Astrocyte (in vitro differentiated cells and primary cell): ENCODE data around the gene WDR86. TPM values are rescaled to one million over a fixed set of nuclear protein-coding genes. Genes with fewer than 3 reads are reported as not detected.

Experiments used
- DNase-seq: peaks from one replicate; pipeline ENCODE4 v3.0.0-alpha.2; 2010; ENCODE audit warnings: low read depth
- FAIRE-seq: peaks from 2 replicates; lab custom pipeline; 2011; peaks lifted over from hg19 to GRCh38; lab: Jason Lieb, UNC
- H2AFZ ChIP-seq: 2 replicates; pipeline ENCODE4 v1.6.0; 2012; ENCODE audit warnings: low read depth, low read length, inconsistent platforms
- H3K27ac ChIP-seq: 2 replicates; pipeline ENCODE4 v1.5.1; 2011; ENCODE audit warnings: low read depth, low read length, inconsistent platforms
- H3K27me3 ChIP-seq: 2 replicates; pipeline ENCODE4 v1.6.0; 2011; ENCODE audit warnings: low read length, inconsistent platforms; ENCODE audit not compliant: insufficient read depth
- H3K36me3 ChIP-seq: 2 replicates; pipeline ENCODE4 v1.5.1; 2011; ENCODE audit warnings: low read length, inconsistent platforms; ENCODE audit not compliant: insufficient read depth
- H3K4me1 ChIP-seq: 2 replicates; pipeline ENCODE4 v1.5.1; 2011; ENCODE audit warnings: low read length, inconsistent platforms; ENCODE audit not compliant: insufficient read depth
- H3K4me2 ChIP-seq: 2 replicates; pipeline ENCODE4 v1.6.0; 2012; ENCODE audit warnings: low read length, inconsistent platforms
- H3K4me3 ChIP-seq: 2 replicates; pipeline ENCODE4 v1.5.1; 2011; ENCODE audit warnings: low read depth, mild to moderate bottlenecking, low read length, inconsistent platforms; ENCODE audit not compliant: insufficient read depth
- H3K79me2 ChIP-seq: 2 replicates; pipeline ENCODE4 v1.6.0; 2012; ENCODE audit warnings: mild to moderate bottlenecking, low read length, inconsistent platforms; ENCODE audit not compliant: insufficient read depth
- H3K9ac ChIP-seq: 2 replicates; pipeline ENCODE4 v1.6.0; 2012; ENCODE audit warnings: mild to moderate bottlenecking, low read length, inconsistent platforms
- H3K9me3 ChIP-seq: 2 replicates; pipeline ENCODE4 v1.5.1; 2012; ENCODE audit warnings: low read depth, mild to moderate bottlenecking, low read length, inconsistent platforms; ENCODE audit not compliant: insufficient read depth
- H4K20me1 ChIP-seq: 2 replicates; pipeline ENCODE4 v1.6.0; 2012; ENCODE audit warnings: low read length, inconsistent platforms; ENCODE audit not compliant: insufficient read depth
- H3K27ac Mint-ChIP-seq: one replicate; pipeline ENCODE4 v1.8.0; 2021; ENCODE audit warnings: mild to moderate bottlenecking, mixed read lengths; ENCODE audit not compliant: unreplicated experiment
- H3K27me3 Mint-ChIP-seq: one replicate; pipeline ENCODE4 v1.8.0; 2021; ENCODE audit warnings: low read depth, mixed read lengths; ENCODE audit not compliant: unreplicated experiment
- H3K36me3 Mint-ChIP-seq: one replicate; pipeline ENCODE4 v1.8.0; 2021; ENCODE audit warnings: low read depth, mixed read lengths; ENCODE audit not compliant: unreplicated experiment
- H3K4me1 Mint-ChIP-seq: one replicate; pipeline ENCODE4 v1.8.0; 2021; ENCODE audit warnings: low read depth, mixed read lengths; ENCODE audit not compliant: unreplicated experiment
- H3K4me3 Mint-ChIP-seq: one replicate; pipeline ENCODE4 v1.8.0; 2021; ENCODE audit warnings: mild to moderate bottlenecking, moderate library complexity, mixed read lengths; ENCODE audit not compliant: unreplicated experiment
- H3K9me3 Mint-ChIP-seq: one replicate; pipeline ENCODE4 v1.8.0; 2021; ENCODE audit warnings: mild to moderate bottlenecking, mixed read lengths; ENCODE audit not compliant: unreplicated experiment
- EZH2 ChIP-seq: IDR thresholded peaks from 2 replicates; pipeline ENCODE4 v1.6.1; 2012; ENCODE audit warnings: mild to moderate bottlenecking, low read length, inconsistent platforms; ENCODE audit not compliant: insufficient read depth
- total RNA-seq: library from RNA; stranded (reverse); gene quantifications from 2 replicates; pipeline ENCODE4 v1.2.1, GENCODE V29; 2021
- TF ChIP-seq, protein P1 (sequence below): IDR thresholded peaks from 2 replicates; pipeline ENCODE4 v1.5.1; 2011; ENCODE audit warnings: low read depth, mild to moderate bottlenecking, inconsistent platforms, low read length, moderate library complexity; ENCODE audit not compliant: insufficient read depth

Gene WDR86
- total RNA-seq, 1 donor from 2014 or later: 3.6 TPM

DNA sequence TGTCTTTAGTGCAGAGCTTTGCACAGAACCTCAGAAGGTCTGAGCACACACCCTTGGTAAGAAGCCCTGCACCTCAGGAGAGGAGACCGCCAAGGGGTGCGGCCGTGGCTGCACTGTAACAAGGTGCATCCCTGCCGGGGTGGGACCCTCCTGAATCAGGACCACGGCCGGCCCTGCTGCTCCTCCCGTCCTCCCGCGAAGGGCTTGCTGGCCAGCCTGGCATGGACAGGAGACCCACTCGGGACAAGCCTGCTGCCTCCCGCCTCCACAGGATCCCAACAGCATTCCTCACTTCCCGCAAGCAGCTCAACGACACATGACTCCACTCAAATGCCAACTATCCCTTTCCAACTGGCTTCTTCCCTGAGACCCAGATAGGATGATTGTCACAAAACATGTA, 12.8 kb downstream of the WDR86 start:
- no peak overlapping the region for H3K4me2 ChIP-seq
- peaks cover 14% of the 10 kb centered on the region for H3K27me3 ChIP-seq
- Mint-ChIP-seq H3K36me3 (no peaks in the 10 kb centered on the region), H3K27ac (no peak overlapping the region), H3K9me3 (peaks cover 2% of the 10 kb centered on the region), H3K4me3 (no peak overlapping the region), H3K4me1 (peaks cover 6% of the 10 kb centered on the region), H3K27me3 (peaks cover 52% of the 10 kb centered on the region)
- H4K20me1 ChIP-seq: no peaks in the 10 kb centered on the region
- H3K79me2 ChIP-seq: no peaks in the 10 kb centered on the region
- H3K27ac ChIP-seq: no peak overlapping the region
- TF ChIP-seq, protein P1, sequence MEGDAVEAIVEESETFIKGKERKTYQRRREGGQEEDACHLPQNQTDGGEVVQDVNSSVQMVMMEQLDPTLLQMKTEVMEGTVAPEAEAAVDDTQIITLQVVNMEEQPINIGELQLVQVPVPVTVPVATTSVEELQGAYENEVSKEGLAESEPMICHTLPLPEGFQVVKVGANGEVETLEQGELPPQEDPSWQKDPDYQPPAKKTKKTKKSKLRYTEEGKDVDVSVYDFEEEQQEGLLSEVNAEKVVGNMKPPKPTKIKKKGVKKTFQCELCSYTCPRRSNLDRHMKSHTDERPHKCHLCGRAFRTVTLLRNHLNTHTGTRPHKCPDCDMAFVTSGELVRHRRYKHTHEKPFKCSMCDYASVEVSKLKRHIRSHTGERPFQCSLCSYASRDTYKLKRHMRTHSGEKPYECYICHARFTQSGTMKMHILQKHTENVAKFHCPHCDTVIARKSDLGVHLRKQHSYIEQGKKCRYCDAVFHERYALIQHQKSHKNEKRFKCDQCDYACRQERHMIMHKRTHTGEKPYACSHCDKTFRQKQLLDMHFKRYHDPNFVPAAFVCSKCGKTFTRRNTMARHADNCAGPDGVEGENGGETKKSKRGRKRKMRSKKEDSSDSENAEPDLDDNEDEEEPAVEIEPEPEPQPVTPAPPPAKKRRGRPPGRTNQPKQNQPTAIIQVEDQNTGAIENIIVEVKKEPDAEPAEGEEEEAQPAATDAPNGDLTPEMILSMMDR: no peak
- no peak for TF ChIP-seq EZH2
- no peaks in the 10 kb centered on the region for H3K4me1 ChIP-seq
- H2AFZ ChIP-seq: no peak overlapping the region
- H3K9ac ChIP-seq: no peak overlapping the region
- no peaks in the 10 kb centered on the region for H3K9me3 ChIP-seq
- H3K4me3 ChIP-seq: no peak overlapping the region
- no peaks in the 10 kb centered on the region for H3K36me3 ChIP-seq
- DNase-seq: no peak
- no peak for FAIRE-seq

DNA sequence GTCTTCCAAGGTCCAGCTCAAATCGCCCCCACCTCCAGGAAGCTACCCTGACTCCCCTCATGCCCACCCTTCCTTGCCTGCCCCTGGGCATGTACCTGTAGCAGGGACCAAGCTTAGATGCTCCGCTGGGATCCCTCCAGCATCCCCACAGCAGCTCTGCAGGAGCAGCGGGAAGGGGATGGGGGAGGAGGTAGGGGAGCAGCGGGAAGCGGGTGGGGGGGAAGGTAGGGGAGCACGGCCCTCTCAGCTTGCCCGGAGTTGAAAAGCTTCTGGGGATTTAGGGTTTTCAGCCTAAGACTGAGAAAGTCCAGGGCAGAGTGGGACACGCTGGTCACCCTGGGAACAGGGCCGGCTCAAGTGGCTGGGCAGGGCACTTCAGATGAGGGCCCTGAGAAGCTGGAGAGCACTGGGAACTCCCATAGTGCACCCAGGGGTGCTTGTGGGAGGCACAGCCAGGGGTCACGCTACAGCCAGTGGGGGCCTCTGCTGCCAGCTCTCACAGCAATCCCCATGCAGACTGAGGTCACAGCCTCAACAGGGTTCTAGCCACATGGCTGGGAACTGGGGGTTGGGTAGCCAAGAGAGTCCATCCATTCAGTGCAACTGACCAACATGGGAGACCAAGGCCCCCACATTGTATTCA, 13.4 kb downstream of the WDR86 start:
- Histone ChIP-seq H3K36me3 (no peaks in the 10 kb centered on the region), H3K4me1 (no peaks in the 10 kb centered on the region), H3K4me3 (no peak overlapping the region), H3K9ac (no peak overlapping the region), H4K20me1 (no peaks in the 10 kb centered on the region), H2AFZ (no peak overlapping the region), H3K9me3 (no peaks in the 10 kb centered on the region), H3K27ac (no peak overlapping the region), H3K4me2 (no peak overlapping the region), H3K27me3 (peaks cover 14% of the 10 kb centered on the region), H3K79me2 (no peaks in the 10 kb centered on the region)
- H3K36me3 Mint-ChIP-seq: no peaks in the 10 kb centered on the region
- no peak for FAIRE-seq
- DNase-seq: no peak
- H3K27ac Mint-ChIP-seq: no peak overlapping the region
- H3K9me3 Mint-ChIP-seq: peaks cover under 1% of the 10 kb centered on the region
- TF ChIP-seq EZH2: no peak
- TF ChIP-seq, protein P1: no peak
- H3K27me3 Mint-ChIP-seq: peaks cover 49% of the 10 kb centered on the region
- peaks cover 6% of the 10 kb centered on the region for H3K4me1 Mint-ChIP-seq
- H3K4me3 Mint-ChIP-seq: no peak overlapping the region

- DNase-seq (no peak), FAIRE-seq (no peak)
- Histone ChIP-seq H3K9ac (no peak overlapping the region), H2AFZ (no peak overlapping the region), H3K4me2 (no peak overlapping the region), H3K27ac (no peak overlapping the region), H3K79me2 (no peaks in the 10 kb centered on the region), H3K4me3 (no peak overlapping the region), H3K36me3 (no peaks in the 10 kb centered on the region), H3K9me3 (no peaks in the 10 kb centered on the region), H3K27me3 (peaks cover 7% of the 10 kb centered on the region), H3K4me1 (no peaks in the 10 kb centered on the region), H4K20me1 (no peaks in the 10 kb centered on the region)
- Mint-ChIP-seq H3K36me3 (no peaks in the 10 kb centered on the region), H3K27ac (no peak overlapping the region), H3K4me3 (no peak overlapping the region), H3K4me1 (peaks cover 6% of the 10 kb centered on the region), H3K9me3 (no peaks in the 10 kb centered on the region), H3K27me3 (peaks cover 47% of the 10 kb centered on the region)
- no peak for TF ChIP-seq EZH2
These were observed 14.8 kb downstream of the WDR86 start for GRCh38 chr7:151395036-151395367.
